ENCODE data around the gene OTX1. TPM values are rescaled to one million over a fixed set of nuclear protein-coding genes. Genes with fewer than 3 reads are reported as not detected.
A peak's percentile ranks its signal among the peaks of the same experiment; 100 is the strongest.

The OTX1 gene
- total RNA-seq, 1 donor from 2014 or later = not detected

DNA sequence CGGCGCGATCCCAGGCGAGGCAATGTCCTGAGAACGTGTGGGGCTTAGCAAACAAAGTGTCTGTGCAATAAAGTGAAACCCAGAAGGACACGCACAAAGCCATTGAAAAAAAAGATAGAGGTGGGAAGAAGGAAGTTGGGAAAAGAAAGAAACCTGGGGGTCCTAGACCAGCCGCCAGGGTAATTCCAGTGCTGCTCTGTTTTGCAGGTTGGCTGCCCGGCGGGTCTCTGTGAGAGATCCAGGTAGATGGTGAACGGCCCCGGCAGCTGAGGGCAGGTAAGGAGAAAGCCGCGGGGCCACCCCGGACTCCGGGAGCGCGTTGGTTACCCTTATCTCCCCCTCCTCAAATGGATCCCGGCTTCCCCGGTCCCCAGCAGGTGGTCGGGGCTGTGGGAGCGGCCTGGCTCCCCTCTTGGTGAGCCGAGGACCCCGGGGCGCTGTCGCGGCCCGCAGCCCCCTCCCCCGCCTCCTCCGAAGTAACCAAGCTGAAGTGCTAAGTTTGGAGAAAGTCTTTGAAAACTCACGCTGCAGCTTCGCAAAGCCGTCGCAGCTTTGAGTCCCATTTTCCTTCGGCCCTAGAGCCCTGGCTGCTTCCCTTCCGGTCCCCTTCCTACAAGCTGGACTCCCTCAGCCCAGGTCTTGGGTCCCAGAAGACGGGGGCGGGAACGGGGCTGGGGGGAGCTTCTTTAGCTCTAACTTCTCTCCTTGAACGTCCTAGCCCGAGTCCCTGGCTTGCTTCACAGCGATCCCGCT lies 588 bp downstream of the OTX1 start:
- no peaks in the 10 kb centered on the region for H3K9me3 ChIP-seq (replicated peaks)
- peaks cover 73% of the 10 kb centered on the region for H3K4me1 ChIP-seq
- H3K27me3 ChIP-seq (ENCODE audit: low read depth) = peaks cover 100% of the 10 kb centered on the region
- H3K36me3 ChIP-seq = no peaks in the 10 kb centered on the region
- H3K4me3 ChIP-seq = peak overlapping the region; percentile 69
- TF ChIP-seq, protein P1, sequence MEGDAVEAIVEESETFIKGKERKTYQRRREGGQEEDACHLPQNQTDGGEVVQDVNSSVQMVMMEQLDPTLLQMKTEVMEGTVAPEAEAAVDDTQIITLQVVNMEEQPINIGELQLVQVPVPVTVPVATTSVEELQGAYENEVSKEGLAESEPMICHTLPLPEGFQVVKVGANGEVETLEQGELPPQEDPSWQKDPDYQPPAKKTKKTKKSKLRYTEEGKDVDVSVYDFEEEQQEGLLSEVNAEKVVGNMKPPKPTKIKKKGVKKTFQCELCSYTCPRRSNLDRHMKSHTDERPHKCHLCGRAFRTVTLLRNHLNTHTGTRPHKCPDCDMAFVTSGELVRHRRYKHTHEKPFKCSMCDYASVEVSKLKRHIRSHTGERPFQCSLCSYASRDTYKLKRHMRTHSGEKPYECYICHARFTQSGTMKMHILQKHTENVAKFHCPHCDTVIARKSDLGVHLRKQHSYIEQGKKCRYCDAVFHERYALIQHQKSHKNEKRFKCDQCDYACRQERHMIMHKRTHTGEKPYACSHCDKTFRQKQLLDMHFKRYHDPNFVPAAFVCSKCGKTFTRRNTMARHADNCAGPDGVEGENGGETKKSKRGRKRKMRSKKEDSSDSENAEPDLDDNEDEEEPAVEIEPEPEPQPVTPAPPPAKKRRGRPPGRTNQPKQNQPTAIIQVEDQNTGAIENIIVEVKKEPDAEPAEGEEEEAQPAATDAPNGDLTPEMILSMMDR (IDR thresholded peaks at IDR 0.05; ENCODE audit: borderline replicate concordance) = no peak
- no peak overlapping the region for H3K27ac ChIP-seq (replicated peaks)
- intact Hi-C loops (cut with micrococcal nuclease) = no loop called here
- DNase-seq = no peak

DNA sequence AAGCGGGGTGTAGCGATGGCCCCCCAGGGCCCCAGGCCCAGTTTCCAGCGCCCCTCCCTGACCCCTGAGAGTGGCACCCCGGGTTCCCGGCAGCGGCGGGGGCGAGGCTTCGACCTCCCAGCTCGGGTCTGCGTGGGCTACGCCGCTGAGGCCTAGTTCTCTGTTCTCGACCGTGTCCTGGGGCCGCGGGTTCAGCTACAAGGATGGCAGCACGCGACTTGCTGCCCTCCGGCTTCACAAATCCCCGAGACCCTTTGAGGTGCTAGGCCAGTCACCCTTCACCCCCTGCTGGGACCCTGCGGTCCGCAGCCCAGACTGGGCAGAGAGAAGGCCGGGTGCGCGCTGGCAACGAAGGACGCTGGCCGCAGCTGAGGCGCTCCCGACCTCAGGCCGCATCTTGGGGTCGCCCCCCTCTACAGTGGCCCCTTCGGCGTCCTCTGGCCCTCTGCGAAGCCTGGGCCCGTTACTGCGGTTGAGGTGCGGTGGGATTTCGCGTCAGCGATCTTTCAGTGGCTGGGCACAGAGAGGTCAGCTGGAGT lies 1.2 kb downstream of the OTX1 start:
- intact Hi-C loops (cut with micrococcal nuclease) = no loop called here
- no peak for DNase-seq
- Histone ChIP-seq H3K27ac (replicated peaks) (no peak overlapping the region), H3K4me1 (peaks cover 79% of the 10 kb centered on the region), H3K4me3 (no peak overlapping the region), H3K36me3 (no peaks in the 10 kb centered on the region), H3K9me3 (replicated peaks) (no peaks in the 10 kb centered on the region), H3K27me3 (ENCODE audit: low read depth) (peaks cover 100% of the 10 kb centered on the region)
- TF ChIP-seq, protein P1 (IDR thresholded peaks at IDR 0.05; ENCODE audit: borderline replicate concordance) = no peak

DNA sequence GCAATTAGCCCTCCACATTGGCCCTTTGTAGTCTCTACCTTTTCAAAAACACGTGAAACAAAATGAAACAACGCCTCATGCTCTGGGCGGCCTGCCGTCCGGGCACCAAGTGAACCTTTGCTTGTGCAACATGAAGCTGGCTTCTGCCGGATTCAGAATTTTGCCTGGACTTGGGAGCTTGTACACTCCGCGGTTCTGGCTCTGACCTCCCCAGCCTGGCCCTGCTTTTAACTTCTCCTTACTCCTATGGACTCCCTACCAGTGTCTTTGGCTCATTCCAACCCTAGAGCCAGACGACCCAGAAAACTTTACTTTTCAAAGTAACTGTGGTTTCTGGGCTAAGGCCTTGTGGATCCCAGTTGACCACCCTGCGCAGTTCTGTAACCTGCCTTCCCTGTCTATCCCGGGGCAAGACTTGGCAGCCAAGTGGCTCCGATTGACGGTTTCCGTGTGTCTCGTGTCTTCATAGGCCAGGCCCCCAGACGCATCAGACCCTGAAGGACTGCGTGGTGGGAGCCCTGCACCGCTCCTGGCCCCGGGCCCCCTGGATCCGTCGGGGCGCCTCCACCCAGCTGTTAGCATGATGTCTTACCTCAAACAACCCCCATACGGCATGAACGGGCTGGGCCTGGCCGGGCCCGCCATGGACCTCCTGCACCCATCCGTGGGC lies 1.9 kb downstream of the OTX1 start:
- intact Hi-C loops (cut with micrococcal nuclease) = no loop called here
- peaks cover 100% of the 10 kb centered on the region for H3K27me3 ChIP-seq (ENCODE audit: low read depth)
- no peak overlapping the region for H3K4me3 ChIP-seq
- DNase-seq = no peak
- H3K36me3 ChIP-seq = no peaks in the 10 kb centered on the region
- no peak overlapping the region for H3K27ac ChIP-seq (replicated peaks)
- H3K4me1 ChIP-seq = peaks cover 79% of the 10 kb centered on the region
- no peaks in the 10 kb centered on the region for H3K9me3 ChIP-seq (replicated peaks)
- TF ChIP-seq, protein P1 (IDR thresholded peaks at IDR 0.05; ENCODE audit: borderline replicate concordance) = no peak

DNA sequence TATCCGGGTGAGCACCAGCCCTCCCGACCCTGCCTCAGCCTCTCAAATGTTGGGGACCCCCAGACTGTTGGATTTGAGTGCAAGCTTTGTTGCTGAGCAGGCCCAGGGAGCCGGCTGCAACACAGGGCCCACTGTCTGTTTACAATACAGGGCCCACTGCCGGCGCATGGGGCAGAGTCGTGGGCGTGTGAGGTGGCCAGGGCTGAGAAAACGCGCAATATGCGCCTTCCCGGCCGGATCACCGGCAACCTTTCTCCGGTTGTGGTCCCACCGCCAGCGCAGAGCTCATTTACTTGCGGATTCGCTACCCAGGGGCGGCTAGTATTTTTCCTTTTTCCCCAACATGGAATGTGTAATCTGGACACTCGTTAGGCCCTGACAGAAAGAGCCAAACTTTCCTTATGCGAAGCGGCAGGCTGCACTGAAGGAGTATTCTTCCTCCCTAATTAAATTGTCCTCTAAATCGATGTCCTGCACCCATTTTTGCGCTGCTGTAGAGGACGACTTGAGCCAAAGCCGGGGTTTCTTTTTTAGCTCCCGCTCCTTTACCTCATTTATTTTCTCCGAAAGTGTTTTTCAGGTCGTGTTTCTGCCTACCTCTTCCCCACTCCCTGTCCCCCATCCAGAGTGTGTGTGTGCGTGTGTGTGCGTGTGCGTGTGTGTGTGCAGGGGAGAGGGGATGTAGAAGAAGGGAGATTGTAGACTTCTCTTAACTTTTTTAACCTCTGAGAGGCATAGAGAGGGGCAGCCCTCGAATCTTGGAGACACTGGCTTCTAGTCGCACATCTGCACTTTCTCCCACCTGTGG lies 2.7 kb downstream of the OTX1 start:
- intact Hi-C loops (cut with micrococcal nuclease) = no loop called here
- peak overlapping the region; percentile 49 for H3K4me3 ChIP-seq
- H3K36me3 ChIP-seq = no peaks in the 10 kb centered on the region
- peaks cover 79% of the 10 kb centered on the region for H3K4me1 ChIP-seq
- no peaks in the 10 kb centered on the region for H3K9me3 ChIP-seq (replicated peaks)
- TF ChIP-seq, protein P1 (IDR thresholded peaks at IDR 0.05; ENCODE audit: borderline replicate concordance) = no peak
- H3K27ac ChIP-seq (replicated peaks) = no peak overlapping the region
- peaks cover 100% of the 10 kb centered on the region for H3K27me3 ChIP-seq (ENCODE audit: low read depth)
- no peak for DNase-seq

DNA sequence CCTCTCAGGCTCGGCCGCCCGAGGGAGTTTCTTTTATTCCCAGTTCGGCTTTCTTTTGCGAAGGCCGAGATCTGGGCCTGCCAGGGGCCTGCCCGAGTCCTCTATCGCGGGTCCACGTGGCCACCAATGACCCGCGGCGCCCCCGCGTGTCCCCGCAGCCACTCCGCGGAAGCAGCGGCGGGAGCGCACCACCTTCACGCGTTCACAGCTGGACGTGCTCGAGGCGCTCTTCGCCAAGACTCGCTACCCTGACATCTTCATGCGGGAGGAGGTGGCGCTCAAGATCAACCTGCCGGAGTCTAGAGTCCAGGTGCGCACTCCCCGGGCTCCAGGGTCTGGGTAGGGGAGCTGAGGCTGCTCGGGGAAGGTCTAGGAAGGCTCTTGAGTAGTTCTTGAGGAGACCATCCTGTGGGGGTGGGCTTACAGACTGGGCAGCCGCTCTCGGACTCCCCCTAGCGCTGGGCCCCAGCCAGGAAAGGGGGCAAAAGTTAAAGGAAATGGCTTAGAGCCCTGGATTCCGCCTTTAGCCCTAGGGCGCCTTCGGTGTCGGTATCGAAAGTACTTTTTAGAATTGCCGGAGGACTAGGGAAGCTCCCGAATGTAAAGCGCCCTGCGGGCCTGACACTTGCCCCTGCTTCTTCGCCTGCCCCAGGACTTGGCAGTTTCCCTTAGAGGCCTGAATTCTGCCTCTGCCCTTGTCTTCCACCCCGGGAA lies 3.4 kb downstream of the OTX1 start:
- peaks cover 79% of the 10 kb centered on the region for H3K4me1 ChIP-seq
- H3K36me3 ChIP-seq = no peaks in the 10 kb centered on the region
- intact Hi-C loops (cut with micrococcal nuclease) = no loop called here
- no peak overlapping the region for H3K27ac ChIP-seq (replicated peaks)
- DNase-seq = no peak
- TF ChIP-seq, protein P1 (IDR thresholded peaks at IDR 0.05; ENCODE audit: borderline replicate concordance) = no peak
- H3K9me3 ChIP-seq (replicated peaks) = no peaks in the 10 kb centered on the region
- peak overlapping the region; percentile 49 for H3K4me3 ChIP-seq
- peaks cover 100% of the 10 kb centered on the region for H3K27me3 ChIP-seq (ENCODE audit: low read depth)
